Ascending aorta (tissue), 2 donors: ENCODE measurements around the gene TEX28. TPM values are rescaled to one million over a fixed set of nuclear protein-coding genes. Genes with fewer than 3 reads are reported as not detected.
A peak's percentile ranks its signal among the peaks of the same experiment; 100 is the strongest.
"Not testable (repeated sequence)": the region's sequence is repeated elsewhere in the genome, so short reads cannot be mapped to it uniquely, and the experiment has no call there.

ENCODE experiments used
- DNase-seq, 2 donors: peaks; one replicate each; pipeline ENCODE4 v3.0.0-alpha.2; 2019; ENCODE audit warnings: low spot score in 2 of 2
- H3K27ac ChIP-seq, 2 donors: fragments of 200-600 bp; sonication (generic); one replicate each; pipeline ENCODE4 v1.5.1; 2016 to 2017; ENCODE audit warnings: mild to moderate bottlenecking in 1 of 2
- H3K27me3 ChIP-seq: fragments of 200-600 bp; sonication (generic); one replicate; pipeline ENCODE4 v1.5.1; 2017
- H3K36me3 ChIP-seq, 2 donors: fragments of 200-600 bp; sonication (generic); one replicate each; pipeline ENCODE4 v1.5.1; 2016
- H3K4me1 ChIP-seq, 2 donors: fragments of 200-600 bp; sonication (generic); one replicate each; pipeline ENCODE4 v1.5.1; 2016 to 2017; ENCODE audit warnings: mild to moderate bottlenecking in 1 of 2
- H3K4me3 ChIP-seq, 2 donors: fragments of 200-600 bp; sonication (generic); one replicate each; pipeline ENCODE4 v1.5.1; 2016 to 2017; ENCODE audit warnings: mild to moderate bottlenecking in 1 of 2
- H3K9me3 ChIP-seq, 2 donors: fragments of 200-600 bp; sonication (generic); one replicate each; pipeline ENCODE4 v1.5.1; 2016
- intact Hi-C: fragments of 100-400 bp; cut with DNase I; formaldehyde crosslinking; loops from one replicate; pipeline ENCODE4 v1.15.1; 2023
- total RNA-seq: library from RNA; depleted of rRNA; stranded (reverse); fragments of >200 nt; gene quantifications from one replicate; pipeline ENCODE4 v1.1.0, GENCODE V29; 2016

The TEX28 gene
- total RNA-seq, 1 donor from 2014 or later: not detected

- H3K27me3 ChIP-seq, DNase-seq, H3K27ac ChIP-seq, H3K36me3 ChIP-seq, intact Hi-C loops, H3K9me3 ChIP-seq, H3K4me1 ChIP-seq, H3K4me3 ChIP-seq: not testable (repeated sequence)
Measured at GRCh38 chrX:154263072-154263471, 31.9 kb downstream of the TEX28 start.

- H3K36me3 ChIP-seq, H3K27me3 ChIP-seq, H3K9me3 ChIP-seq, H3K4me3 ChIP-seq, DNase-seq, H3K4me1 ChIP-seq, H3K27ac ChIP-seq, intact Hi-C loops: not testable (repeated sequence)
Measured at GRCh38 chrX:154258711-154259110, 36.2 kb downstream of the TEX28 start.

- DNase-seq, H3K4me3 ChIP-seq, H3K4me1 ChIP-seq, H3K27me3 ChIP-seq, H3K36me3 ChIP-seq, H3K27ac ChIP-seq, intact Hi-C loops, H3K9me3 ChIP-seq: not testable (repeated sequence)
Measured at GRCh38 chrX:154257282-154257681, 37.6 kb downstream of the TEX28 start, which contains the start of gene OPN1MW3. Gene OPN1MW3 (plus strand): TSS chrX:154257582. CDS start chrX:154257620, 38 bp downstream.

GRCh38 chrX:154248076-154248475 is 46.8 kb downstream of the TEX28 start:
- H3K4me1 ChIP-seq, H3K9me3 ChIP-seq, intact Hi-C loops: not testable (repeated sequence)

GRCh38 chrX:154247377-154248045 is 47.4 kb downstream of the TEX28 start:
- H3K9me3 ChIP-seq, intact Hi-C loops, H3K4me1 ChIP-seq, DNase-seq, H3K36me3 ChIP-seq, H3K27ac ChIP-seq, H3K27me3 ChIP-seq, H3K4me3 ChIP-seq: not testable (repeated sequence)

More at GRCh38 chrX:154248076-154248475, 46.8 kb downstream of the TEX28 start:
- not testable (repeated sequence) for H3K36me3 ChIP-seq, H3K4me3 ChIP-seq, H3K27me3 ChIP-seq, H3K27ac ChIP-seq, DNase-seq

- DNase-seq: peak in 1 of 2 donors; percentile 48
- intact Hi-C loops, H3K4me3 ChIP-seq: not testable (repeated sequence)
Measured at GRCh38 chrX:154239982-154240503, 54.9 kb downstream of the TEX28 start.

GRCh38 chrX:154238939-154239559 is 55.9 kb downstream of the TEX28 start:
- intact Hi-C loops, H3K27ac ChIP-seq, H3K4me3 ChIP-seq, H3K27me3 ChIP-seq, H3K9me3 ChIP-seq, H3K36me3 ChIP-seq, H3K4me1 ChIP-seq: not testable (repeated sequence)
- DNase-seq: peak in 1 of 2 donors; percentile 16

More at GRCh38 chrX:154239982-154240503, 54.9 kb downstream of the TEX28 start:
- not testable (repeated sequence) for H3K9me3 ChIP-seq, H3K27me3 ChIP-seq, H3K4me1 ChIP-seq, H3K27ac ChIP-seq, H3K36me3 ChIP-seq

- H3K4me1 ChIP-seq, H3K36me3 ChIP-seq, intact Hi-C loops, H3K27ac ChIP-seq, H3K9me3 ChIP-seq, H3K4me3 ChIP-seq, DNase-seq, H3K27me3 ChIP-seq: not testable (repeated sequence)
Measured at GRCh38 chrX:154233620-154234019, 61.3 kb downstream of the TEX28 start.

GRCh38 chrX:154231443-154231842 is 63.5 kb downstream of the TEX28 start:
- H3K4me1 ChIP-seq, intact Hi-C loops, H3K36me3 ChIP-seq, DNase-seq, H3K27ac ChIP-seq, H3K27me3 ChIP-seq, H3K9me3 ChIP-seq, H3K4me3 ChIP-seq: not testable (repeated sequence)

GRCh38 chrX:154226706-154227105 is 68.2 kb downstream of the TEX28 start:
- DNase-seq, H3K27ac ChIP-seq, H3K27me3 ChIP-seq, intact Hi-C loops, H3K9me3 ChIP-seq, H3K4me1 ChIP-seq, H3K36me3 ChIP-seq, H3K4me3 ChIP-seq: not testable (repeated sequence)

GRCh38 chrX:154225292-154225691 is 69.6 kb downstream of the TEX28 start:
- H3K27ac ChIP-seq, H3K4me3 ChIP-seq, H3K9me3 ChIP-seq, intact Hi-C loops, DNase-seq, H3K4me1 ChIP-seq, H3K36me3 ChIP-seq, H3K27me3 ChIP-seq: not testable (repeated sequence)

Other genes with a start within 250 kb of the TEX28 start
- gene MECP2, start 197.4 kb downstream of the TEX28 start, total RNA-seq: 65.7 TPM
- gene OPN1LW, start 150.9 kb downstream of the TEX28 start, total RNA-seq: not detected
- not detected for gene OPN1MW, start 112.5 kb downstream of the TEX28 start, total RNA-seq
- not detected for gene OPN1MW2, start 75.4 kb downstream of the TEX28 start, total RNA-seq
- gene OPN1MW3, start 37.5 kb downstream of the TEX28 start, total RNA-seq: not detected
- not detected for gene TKTL1, start 671 bp upstream of the TEX28 start, total RNA-seq
- 6,152 TPM for gene FLNA, start 79.5 kb upstream of the TEX28 start, total RNA-seq
- 86.3 TPM for gene EMD, start 84.2 kb upstream of the TEX28 start, total RNA-seq
- 4,298 TPM for gene RPL10, start 103.3 kb upstream of the TEX28 start, total RNA-seq
- gene DNASE1L1, start 114.1 kb upstream of the TEX28 start, total RNA-seq: 52.5 TPM
- 33.4 TPM for gene TAFAZZIN, start 116.4 kb upstream of the TEX28 start, total RNA-seq
- gene ATP6AP1, start 133.6 kb upstream of the TEX28 start, total RNA-seq: 52.6 TPM
- 67.4 TPM for gene GDI1, start 142.0 kb upstream of the TEX28 start, total RNA-seq
- 52.4 TPM for gene FAM50A, start 149.0 kb upstream of the TEX28 start, total RNA-seq
- 10.0 TPM for gene PLXNA3, start 163.2 kb upstream of the TEX28 start, total RNA-seq
- 52.0 TPM for gene LAGE3, start 184.2 kb upstream of the TEX28 start, total RNA-seq
- gene UBL4A, start 191.5 kb upstream of the TEX28 start, total RNA-seq: 127 TPM
- 66.2 TPM for gene SLC10A3, start 195.5 kb upstream of the TEX28 start, total RNA-seq
- 69.9 TPM for gene FAM3A, start 221.1 kb upstream of the TEX28 start, total RNA-seq